Colonic mucosa (tissue), 4 donors: ENCODE data around the gene CDH2. TPM values are rescaled to one million over a fixed set of nuclear protein-coding genes. Genes with fewer than 3 reads are reported as not detected.
A peak's percentile ranks its signal among the peaks of the same experiment; 100 is the strongest.

Source experiments
- DNase-seq: peaks from one replicate; pipeline ENCODE4 v3.0.0-alpha.2; 2020
- H3K27ac ChIP-seq: fragments of 200-600 bp; one replicate; pipeline ENCODE4 v1.8.0; 2021
- H3K27me3 ChIP-seq: fragments of 200-600 bp; one replicate; pipeline ENCODE4 v1.8.0; 2021
- H3K36me3 ChIP-seq: fragments of 200-600 bp; one replicate; pipeline ENCODE4 v1.8.0; 2021
- H3K4me1 ChIP-seq: fragments of 200-600 bp; one replicate; pipeline ENCODE4 v1.8.0; 2021; ENCODE audit warnings: mild to moderate bottlenecking
- H3K4me3 ChIP-seq: fragments of 200-600 bp; one replicate; pipeline ENCODE4 v1.8.0; 2021
- H3K9ac ChIP-seq, 2 donors: one replicate each; pipeline ENCODE4 v1.7.0; 2013; ENCODE audit warnings: control low read depth in 2 of 2, low read depth in 2 of 2, low read length in 2 of 2
- H3K9me3 ChIP-seq: fragments of 200-600 bp; one replicate; pipeline ENCODE4 v1.8.0; 2021
- intact Hi-C: fragments of 100-400 bp; cut with DNase I; formaldehyde crosslinking; loops from one replicate; pipeline ENCODE4 v1.14.1; 2022
- total RNA-seq, 2 donors: library from RNA; stranded (reverse); fragmentation: NEBNext Ultra II Directional in 1 of 2; extraction: Animal tissue kit (Norgen Biotek cat#: 25700) in 1 of 2; gene quantifications; one replicate each; pipeline ENCODE4 v1.2.1, GENCODE V29; 2021
- TF ChIP-seq, protein P1 (sequence below): fragments of 200-600 bp; IDR thresholded peaks from one replicate; pipeline ENCODE4 v1.8.0; 2022; ENCODE audit warnings: antibody characterized with exemption, mild to moderate bottlenecking
- donor health status: healthy.
- donor health status: DM: no; HTN: no; CAD: no.
- donor health status: DM: no; HTN: no; CAD: no.

Gene CDH2
- total RNA-seq, 2 donors from 2014 or later: 0.84 to 1.4 TPM

DNA sequence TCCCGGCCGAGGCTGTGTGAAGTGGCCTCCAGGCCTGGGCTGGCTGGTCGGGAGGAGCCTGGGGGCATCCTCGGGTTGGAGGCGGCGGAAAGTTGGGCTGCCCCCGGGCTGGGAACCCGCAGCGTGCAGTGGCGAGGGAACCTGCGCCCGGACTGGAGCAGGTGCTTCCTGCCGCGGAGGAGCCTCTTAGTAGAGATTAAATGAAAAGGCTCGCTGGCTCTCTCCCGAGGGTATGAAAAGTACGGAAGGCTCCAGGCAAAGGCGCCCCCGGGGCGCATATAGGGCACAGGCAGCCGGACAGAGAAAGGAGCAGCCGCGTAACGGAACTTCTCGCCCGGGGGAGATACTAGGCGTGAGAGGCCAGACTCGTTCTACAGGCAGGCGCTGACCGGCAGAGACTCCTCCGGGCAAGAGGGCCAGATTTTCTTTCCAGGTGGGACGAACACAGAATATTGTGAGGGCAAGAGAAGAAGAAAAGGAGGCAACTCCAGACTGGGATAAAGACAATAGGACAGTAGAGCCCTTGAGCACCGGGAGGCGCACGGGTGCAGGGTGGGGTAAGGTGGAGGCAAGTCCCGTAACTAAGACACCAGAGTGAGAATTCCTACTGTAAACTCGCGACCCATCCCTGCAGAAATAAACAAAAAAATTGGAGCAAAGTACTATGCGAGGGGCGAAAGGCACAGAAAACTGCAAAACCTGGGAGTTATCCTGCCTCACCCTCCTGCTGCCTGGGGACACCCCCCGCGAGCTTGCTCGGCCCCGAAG is 816 bp downstream of the CDH2 start:
- peak overlapping the region; percentile 2 for H3K4me3 ChIP-seq
- no peak overlapping the region for H3K27ac ChIP-seq
- TF ChIP-seq, protein P1, sequence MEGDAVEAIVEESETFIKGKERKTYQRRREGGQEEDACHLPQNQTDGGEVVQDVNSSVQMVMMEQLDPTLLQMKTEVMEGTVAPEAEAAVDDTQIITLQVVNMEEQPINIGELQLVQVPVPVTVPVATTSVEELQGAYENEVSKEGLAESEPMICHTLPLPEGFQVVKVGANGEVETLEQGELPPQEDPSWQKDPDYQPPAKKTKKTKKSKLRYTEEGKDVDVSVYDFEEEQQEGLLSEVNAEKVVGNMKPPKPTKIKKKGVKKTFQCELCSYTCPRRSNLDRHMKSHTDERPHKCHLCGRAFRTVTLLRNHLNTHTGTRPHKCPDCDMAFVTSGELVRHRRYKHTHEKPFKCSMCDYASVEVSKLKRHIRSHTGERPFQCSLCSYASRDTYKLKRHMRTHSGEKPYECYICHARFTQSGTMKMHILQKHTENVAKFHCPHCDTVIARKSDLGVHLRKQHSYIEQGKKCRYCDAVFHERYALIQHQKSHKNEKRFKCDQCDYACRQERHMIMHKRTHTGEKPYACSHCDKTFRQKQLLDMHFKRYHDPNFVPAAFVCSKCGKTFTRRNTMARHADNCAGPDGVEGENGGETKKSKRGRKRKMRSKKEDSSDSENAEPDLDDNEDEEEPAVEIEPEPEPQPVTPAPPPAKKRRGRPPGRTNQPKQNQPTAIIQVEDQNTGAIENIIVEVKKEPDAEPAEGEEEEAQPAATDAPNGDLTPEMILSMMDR: no peak
- DNase-seq: no peak
- no peaks in the 10 kb centered on the region for H3K36me3 ChIP-seq
- H3K4me1 ChIP-seq: no peaks in the 10 kb centered on the region
- no peak overlapping the region for H3K9ac ChIP-seq
- intact Hi-C loops: loop anchor here (10.0 kb wide), 1 partner anchor 59 kb away; no protein-coding TSS in a partner anchor
- no peaks in the 10 kb centered on the region for H3K9me3 ChIP-seq
- peaks cover 44% of the 10 kb centered on the region for H3K27me3 ChIP-seq

GRCh38 chr18:28175150-28175929 is 1.6 kb downstream of the CDH2 start:
- Histone ChIP-seq H3K36me3 (no peaks in the 10 kb centered on the region), H3K9ac (no peak overlapping the region), H3K27me3 (peaks cover 44% of the 10 kb centered on the region), H3K4me3 (peak overlapping the region; percentile 2), H3K9me3 (no peaks in the 10 kb centered on the region), H3K27ac (no peak overlapping the region), H3K4me1 (no peaks in the 10 kb centered on the region)
- intact Hi-C loops: loop anchor here (10.0 kb wide), 1 partner anchor 59 kb away; no protein-coding TSS in a partner anchor
- TF ChIP-seq, protein P1: no peak
- DNase-seq: no peak

DNA sequence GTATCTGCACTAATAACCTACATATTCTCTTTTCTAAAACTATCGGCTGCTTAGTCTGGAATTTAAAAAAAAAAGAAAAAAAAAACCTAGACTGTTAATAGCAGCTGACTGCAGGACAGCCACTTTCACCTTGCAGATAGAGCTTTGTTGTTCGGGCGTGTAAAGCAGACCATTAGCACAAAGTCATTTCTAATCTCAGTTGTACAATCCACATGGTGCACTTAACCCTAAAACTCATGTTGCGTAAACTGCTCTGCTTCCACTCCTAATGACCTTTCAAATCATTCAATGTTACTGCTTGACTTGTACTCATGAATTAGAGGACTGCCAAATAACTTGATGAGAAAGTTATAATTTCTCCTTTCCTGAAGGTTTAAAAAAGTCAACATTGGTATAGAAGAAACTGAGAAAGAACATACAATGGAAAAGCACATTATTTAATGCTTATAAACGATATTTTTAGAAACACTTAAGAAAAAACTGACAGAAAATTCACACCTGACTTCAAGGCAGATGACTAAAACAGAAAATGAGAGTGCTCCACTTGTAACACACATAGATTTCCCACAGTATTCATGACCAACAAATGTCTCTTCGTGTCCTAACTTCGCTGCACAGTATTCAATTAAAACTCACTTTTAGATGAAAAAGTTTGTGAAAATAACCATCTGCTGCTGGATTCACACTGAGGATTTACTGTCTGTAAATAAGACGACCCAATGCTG is 2.6 kb downstream of the CDH2 start:
- Histone ChIP-seq H3K9me3 (no peaks in the 10 kb centered on the region), H3K4me1 (no peaks in the 10 kb centered on the region), H3K36me3 (no peaks in the 10 kb centered on the region), H3K9ac (no peak overlapping the region), H3K27ac (no peak overlapping the region), H3K27me3 (peaks cover 40% of the 10 kb centered on the region), H3K4me3 (no peak overlapping the region)
- intact Hi-C loops: loop anchor here (10.0 kb wide), 1 partner anchor 60 kb away; no protein-coding TSS in a partner anchor
- no peak for DNase-seq
- TF ChIP-seq, protein P1: no peak

DNA sequence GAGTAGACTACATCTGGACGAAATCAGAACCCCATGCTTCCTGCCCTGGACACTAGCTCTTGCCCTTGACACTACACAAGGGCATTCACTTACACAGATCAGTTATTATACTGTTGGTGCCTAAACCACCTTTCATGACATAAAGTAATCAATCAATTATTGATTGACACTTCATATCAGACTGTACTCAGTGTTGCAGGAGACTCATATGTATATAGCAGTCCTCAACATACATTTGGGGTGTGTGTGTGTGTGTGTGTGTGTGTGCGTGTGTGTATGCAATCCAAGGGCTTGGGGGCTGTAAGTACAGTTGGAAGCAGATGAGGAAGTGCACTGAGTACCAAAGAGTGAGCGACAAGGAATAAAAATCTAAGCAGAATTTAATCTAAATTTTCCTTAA is 5.1 kb downstream of the CDH2 start:
- Histone ChIP-seq H3K9me3 (no peaks in the 10 kb centered on the region), H3K4me1 (no peaks in the 10 kb centered on the region), H3K27ac (no peak overlapping the region), H3K27me3 (peaks cover 22% of the 10 kb centered on the region), H3K4me3 (no peak overlapping the region), H3K9ac (no peak overlapping the region), H3K36me3 (no peaks in the 10 kb centered on the region)
- TF ChIP-seq, protein P1: no peak
- DNase-seq: no peak
- intact Hi-C loops: loop anchor here (10.0 kb wide), 1 partner anchor 63 kb away; no protein-coding TSS in a partner anchor

- H3K9ac ChIP-seq: no peak overlapping the region
- H3K27ac ChIP-seq: no peak overlapping the region
- H3K9me3 ChIP-seq: no peaks in the 10 kb centered on the region
- peaks cover 3% of the 10 kb centered on the region for H3K27me3 ChIP-seq
- DNase-seq: no peak
- H3K36me3 ChIP-seq: no peaks in the 10 kb centered on the region
- H3K4me3 ChIP-seq: no peak overlapping the region
- no peaks in the 10 kb centered on the region for H3K4me1 ChIP-seq
- intact Hi-C loops: no loop called here
- TF ChIP-seq, protein P1: no peak
Measured at GRCh38 chr18:28168725-28169124, 8.2 kb downstream of the CDH2 start.
